Fibroblast of mammary gland (primary cell): ENCODE data around the gene MVP.
"Not testable (repeated sequence)": the region's sequence is repeated elsewhere in the genome, so short reads cannot be mapped to it uniquely, and the experiment has no call there.

Experiments
- DNase-seq: peaks from one replicate; pipeline ENCODE4 v3.0.0-alpha.2; 2010; ENCODE audit warnings: low read depth
- H3K4me3 ChIP-seq: 2 replicates; pipeline ENCODE4 v1.5.1; 2011; ENCODE audit warnings: low read depth, mild to moderate bottlenecking, low read length, moderate library complexity; ENCODE audit not compliant: control insufficient read depth
- CTCF ChIP-seq: conservative IDR thresholded peaks from 2 replicates; pipeline ENCODE4 v1.5.1; 2011; ENCODE audit warnings: low read depth, low read length, inconsistent platforms; ENCODE audit not compliant: control insufficient read depth, insufficient read depth

Gene MVP

GRCh38 chr16:29862884-29863668 lies 42.8 kb downstream of the MVP start, which contains the start of gene CDIPT:
Gene CDIPT, minus strand, starts transcription at chr16:29863226. Its CDS starts 369 bp downstream, at chr16:29862857.
- peak; percentile 59 for TF ChIP-seq CTCF
- H3K4me3 ChIP-seq, result peak within 1 kb of the TSS; percentile 80
- DNase-seq, result peak; percentile 97

GRCh38 chr16:29863669-29863984 lies 43.4 kb downstream of the MVP start:
- no peak for DNase-seq
- H3K4me3 ChIP-seq, result peak overlapping the region; percentile 36
- no peak for TF ChIP-seq CTCF

GRCh38 chr16:29864205-29864604 lies 43.9 kb downstream of the MVP start:
- no peak overlapping the region for H3K4me3 ChIP-seq
- no peak for DNase-seq
- TF ChIP-seq CTCF, result no peak

GRCh38 chr16:29868396-29869009 lies 48.2 kb downstream of the MVP start:
- no peak overlapping the region for H3K4me3 ChIP-seq
- no peak for TF ChIP-seq CTCF
- no peak for DNase-seq

- DNase-seq, H3K4me3 ChIP-seq: not testable (repeated sequence)
Observed at GRCh38 chr16:29869067-29869466, 48.8 kb downstream of the MVP start.

- DNase-seq, result no peak
- no peak overlapping the region for H3K4me3 ChIP-seq
- no peak for TF ChIP-seq CTCF
Observed at GRCh38 chr16:29871822-29872546, 51.7 kb downstream of the MVP start.

- DNase-seq, result no peak
- H3K4me3 ChIP-seq, result no peak overlapping the region
- TF ChIP-seq CTCF, result no peak
Observed at GRCh38 chr16:29873319-29873718, 53.1 kb downstream of the MVP start.
